GM12864 (cell line): ENCODE measurements around the gene TARS3.

Source experiments
- DNase-seq: peaks from one replicate; pipeline ENCODE4 v3.0.0-alpha.2; 2011; ENCODE audit warnings: low read depth
- H3K4me3 ChIP-seq: 2 replicates; pipeline ENCODE4 v1.5.1; 2011; ENCODE audit warnings: mild to moderate bottlenecking, low read depth, low read length, control low read depth
- TF ChIP-seq, protein P1 (sequence below): IDR thresholded peaks from 2 replicates; pipeline ENCODE4 v1.5.1; 2011; ENCODE audit warnings: low read depth, mild to moderate bottlenecking, moderate library complexity, low read length, control low read depth, inconsistent platforms; ENCODE audit errors: missing control alignments

The TARS3 gene

DNA sequence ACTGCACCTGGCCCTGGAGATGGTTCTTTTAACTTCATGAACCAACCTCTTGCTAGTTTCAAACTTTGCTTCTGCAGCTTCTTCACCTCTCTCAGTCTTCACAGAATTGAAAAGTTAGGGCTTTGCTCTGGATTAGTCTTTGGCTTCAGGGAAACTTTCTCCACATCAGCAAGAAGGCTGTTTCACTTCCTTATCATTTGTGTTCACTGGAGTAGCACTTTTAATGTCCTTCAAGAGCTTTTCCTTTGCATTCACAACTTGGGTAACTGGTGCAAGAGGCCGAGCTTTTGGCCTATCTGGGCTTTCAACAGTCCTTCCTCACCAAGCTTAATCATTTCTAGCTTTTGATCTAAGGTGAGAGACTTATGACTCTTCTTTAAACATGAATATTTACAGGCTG, 56.4 kb downstream of the TARS3 start:
- H3K4me3 ChIP-seq: no peak overlapping the region
- TF ChIP-seq, protein P1, sequence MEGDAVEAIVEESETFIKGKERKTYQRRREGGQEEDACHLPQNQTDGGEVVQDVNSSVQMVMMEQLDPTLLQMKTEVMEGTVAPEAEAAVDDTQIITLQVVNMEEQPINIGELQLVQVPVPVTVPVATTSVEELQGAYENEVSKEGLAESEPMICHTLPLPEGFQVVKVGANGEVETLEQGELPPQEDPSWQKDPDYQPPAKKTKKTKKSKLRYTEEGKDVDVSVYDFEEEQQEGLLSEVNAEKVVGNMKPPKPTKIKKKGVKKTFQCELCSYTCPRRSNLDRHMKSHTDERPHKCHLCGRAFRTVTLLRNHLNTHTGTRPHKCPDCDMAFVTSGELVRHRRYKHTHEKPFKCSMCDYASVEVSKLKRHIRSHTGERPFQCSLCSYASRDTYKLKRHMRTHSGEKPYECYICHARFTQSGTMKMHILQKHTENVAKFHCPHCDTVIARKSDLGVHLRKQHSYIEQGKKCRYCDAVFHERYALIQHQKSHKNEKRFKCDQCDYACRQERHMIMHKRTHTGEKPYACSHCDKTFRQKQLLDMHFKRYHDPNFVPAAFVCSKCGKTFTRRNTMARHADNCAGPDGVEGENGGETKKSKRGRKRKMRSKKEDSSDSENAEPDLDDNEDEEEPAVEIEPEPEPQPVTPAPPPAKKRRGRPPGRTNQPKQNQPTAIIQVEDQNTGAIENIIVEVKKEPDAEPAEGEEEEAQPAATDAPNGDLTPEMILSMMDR: no peak
- DNase-seq: no peak

DNA sequence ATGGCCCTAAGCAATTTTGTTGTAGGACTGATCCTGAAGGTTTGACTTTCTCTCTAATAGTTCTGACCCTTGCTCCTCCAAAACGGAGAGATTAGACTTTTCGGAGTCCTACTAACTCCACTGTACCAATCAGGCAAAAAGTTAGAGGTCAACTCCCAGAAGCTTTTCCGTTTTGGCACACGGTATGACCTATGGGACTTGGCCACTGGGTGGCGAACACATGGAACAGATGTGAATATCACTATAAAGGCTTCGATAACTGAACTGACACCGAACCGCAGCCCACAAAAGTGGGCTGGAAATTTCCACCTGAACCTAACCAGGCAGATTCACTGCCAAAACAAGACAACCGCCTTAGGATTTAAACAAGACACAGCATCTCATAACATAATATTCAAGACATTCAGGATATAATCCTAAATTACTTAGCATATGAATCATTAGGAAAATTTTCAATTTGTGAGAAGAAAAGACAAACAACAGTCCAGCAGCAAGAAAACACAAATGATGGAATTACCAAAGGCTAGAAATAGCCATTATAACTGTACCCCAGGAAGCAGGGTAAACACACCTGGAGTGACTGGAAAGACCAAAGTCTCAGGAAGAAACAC, 59.9 kb downstream of the TARS3 start:
- no peak for DNase-seq
- TF ChIP-seq, protein P1: peak; percentile 8
- H3K4me3 ChIP-seq: no peak overlapping the region

DNA sequence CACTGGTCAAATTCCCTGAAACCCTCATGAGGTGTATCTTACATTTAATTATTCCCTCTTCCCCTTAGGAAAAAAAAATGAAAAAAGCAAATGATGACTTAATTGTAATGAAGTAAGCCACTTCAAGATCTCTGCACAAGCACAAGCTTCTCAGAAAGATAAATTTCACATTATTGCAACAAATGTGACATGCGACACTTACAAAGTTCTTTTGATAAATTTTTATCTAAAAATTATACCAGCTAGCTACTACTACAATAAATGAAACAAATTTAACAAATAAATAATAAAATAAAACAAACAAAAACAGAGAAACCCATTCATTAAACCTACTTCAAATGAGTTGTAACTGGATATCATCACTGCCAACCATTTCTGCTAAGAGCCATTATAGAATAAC, 62.1 kb downstream of the TARS3 start:
- no peak overlapping the region for H3K4me3 ChIP-seq
- no peak for DNase-seq
- TF ChIP-seq, protein P1: no peak

DNA sequence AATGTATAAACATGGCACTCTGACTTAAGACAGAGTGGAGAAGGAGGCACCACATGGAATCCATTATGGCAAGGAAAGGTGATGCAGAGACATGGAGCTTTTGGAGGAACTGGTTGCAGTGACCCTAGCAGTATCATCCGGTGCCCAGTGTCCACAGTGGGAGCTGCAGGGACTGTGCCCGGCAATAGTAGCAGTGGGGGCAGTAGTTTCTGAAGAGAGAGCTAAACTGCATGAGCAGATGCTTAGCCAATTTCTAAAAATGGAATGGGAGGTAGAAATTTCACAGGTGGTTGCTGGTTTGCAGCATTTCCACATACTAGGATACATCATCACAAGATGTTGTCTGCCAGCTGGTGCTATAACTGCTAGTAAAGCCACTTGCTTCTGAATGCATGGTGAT, 64.3 kb downstream of the TARS3 start:
- no peak for DNase-seq
- TF ChIP-seq, protein P1: no peak

DNA sequence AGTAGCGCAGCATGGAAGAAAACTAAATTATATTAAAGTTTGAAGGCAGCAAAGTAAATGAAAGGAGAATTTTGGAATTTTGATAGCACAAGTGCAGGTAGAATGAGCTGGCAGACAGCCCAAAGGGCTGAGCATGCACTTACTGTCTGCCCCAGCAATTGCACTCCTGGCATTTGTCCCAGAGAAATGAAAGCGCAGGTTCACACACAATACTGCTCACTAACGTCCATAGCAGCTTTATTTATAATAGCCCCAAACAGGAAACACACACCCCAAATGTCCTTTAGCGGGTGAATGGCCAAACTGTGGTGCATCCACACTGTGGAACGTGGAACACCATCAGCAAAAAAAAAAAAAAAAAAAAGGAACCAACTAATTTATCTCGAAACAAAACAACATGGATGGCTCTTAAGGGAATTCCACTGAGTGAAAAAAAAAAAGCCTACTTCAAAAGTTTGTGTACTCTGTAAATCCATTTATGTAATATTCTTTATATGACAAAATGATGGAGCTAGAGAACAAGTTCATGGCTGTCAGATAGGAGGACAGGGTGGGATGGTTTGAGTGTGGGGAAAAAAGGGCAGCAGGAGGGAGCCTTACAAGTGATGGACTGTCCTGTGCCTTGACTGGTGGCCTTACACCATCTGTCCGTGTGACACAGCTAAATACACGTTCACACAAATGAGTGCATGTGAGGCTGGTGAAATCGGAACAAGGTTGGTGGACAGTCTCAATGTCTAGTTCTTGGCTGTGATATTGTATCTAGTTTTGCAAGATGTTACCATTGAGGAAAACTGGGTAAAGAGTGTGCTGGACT, 66.1 kb downstream of the TARS3 start:
- no peak overlapping the region for H3K4me3 ChIP-seq
- no peak for DNase-seq
- TF ChIP-seq, protein P1: no peak

More for the DNA sequence above, 64.3 kb downstream of the TARS3 start:
- H3K4me3 ChIP-seq: no peak overlapping the region

DNA sequence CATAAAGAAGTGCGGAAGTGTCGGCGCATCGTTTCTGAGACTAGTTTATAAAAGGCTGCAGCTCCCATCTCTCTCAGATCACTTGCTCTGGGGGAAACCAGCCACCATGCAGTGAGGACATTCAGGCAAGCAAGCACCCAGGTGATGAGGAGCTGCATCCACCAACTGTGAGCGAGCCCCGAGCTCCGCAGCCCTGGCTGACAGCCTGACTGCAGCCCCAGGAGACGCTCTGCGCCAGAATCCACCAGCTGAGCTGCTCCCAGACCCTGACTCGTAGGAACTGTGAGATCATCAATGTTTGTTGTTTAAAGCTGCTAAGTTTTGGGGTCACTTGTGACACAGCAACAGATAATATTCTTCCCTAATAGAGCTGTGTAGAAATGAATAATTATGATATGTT, 67.1 kb downstream of the TARS3 start:
- no peak for DNase-seq
- TF ChIP-seq, protein P1: no peak
- no peak overlapping the region for H3K4me3 ChIP-seq
